Kidney tubule cell (primary cell): ENCODE measurements around the gene CCDC88B.
"Not testable (repeated sequence)": the region's sequence is repeated elsewhere in the genome, so short reads cannot be mapped to it uniquely, and the experiment has no call there.

ENCODE experiments used
- DNase-seq: peaks from one replicate; pipeline ENCODE4 v3.0.0-alpha.2; 2018; ENCODE audit warnings: low spot score

The CCDC88B gene

DNA sequence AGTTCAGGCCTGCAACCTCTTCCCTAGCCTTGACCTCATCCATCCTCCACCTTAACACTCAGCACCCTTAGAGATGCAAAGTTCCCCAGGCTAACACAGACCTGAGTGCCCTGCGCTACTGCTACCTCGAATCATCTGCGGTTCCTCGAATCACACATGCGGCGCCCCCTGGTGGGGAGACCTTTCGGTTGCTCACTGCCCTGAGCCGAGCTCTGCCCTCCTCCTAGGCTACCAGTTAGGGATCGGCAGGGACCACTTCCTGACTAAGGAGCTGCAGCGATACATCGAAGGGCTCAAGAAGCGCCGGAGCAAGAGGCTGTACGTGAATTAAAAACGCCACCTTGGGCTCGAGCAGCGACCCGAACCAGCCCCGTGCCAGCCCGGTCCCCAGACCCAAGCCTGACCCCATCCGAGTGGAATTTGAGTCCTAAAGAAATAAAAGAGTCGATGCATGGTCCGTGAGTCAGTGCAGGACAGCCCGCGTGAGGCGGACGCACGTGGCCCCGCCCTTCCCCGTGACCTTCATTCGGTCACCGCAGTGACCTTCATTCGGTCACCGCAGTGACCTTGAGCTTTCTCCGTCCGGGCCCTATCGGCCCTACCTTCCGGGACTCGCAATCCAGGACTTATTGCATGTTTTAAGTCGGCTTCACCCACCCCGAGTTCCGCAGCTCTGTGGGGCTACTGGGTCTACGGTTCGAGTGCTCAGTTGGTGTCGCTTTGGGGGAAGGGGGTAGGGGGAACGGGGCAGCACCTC is 35.5 kb upstream of the CCDC88B start:
- DNase-seq = peak; percentile 92

DNA sequence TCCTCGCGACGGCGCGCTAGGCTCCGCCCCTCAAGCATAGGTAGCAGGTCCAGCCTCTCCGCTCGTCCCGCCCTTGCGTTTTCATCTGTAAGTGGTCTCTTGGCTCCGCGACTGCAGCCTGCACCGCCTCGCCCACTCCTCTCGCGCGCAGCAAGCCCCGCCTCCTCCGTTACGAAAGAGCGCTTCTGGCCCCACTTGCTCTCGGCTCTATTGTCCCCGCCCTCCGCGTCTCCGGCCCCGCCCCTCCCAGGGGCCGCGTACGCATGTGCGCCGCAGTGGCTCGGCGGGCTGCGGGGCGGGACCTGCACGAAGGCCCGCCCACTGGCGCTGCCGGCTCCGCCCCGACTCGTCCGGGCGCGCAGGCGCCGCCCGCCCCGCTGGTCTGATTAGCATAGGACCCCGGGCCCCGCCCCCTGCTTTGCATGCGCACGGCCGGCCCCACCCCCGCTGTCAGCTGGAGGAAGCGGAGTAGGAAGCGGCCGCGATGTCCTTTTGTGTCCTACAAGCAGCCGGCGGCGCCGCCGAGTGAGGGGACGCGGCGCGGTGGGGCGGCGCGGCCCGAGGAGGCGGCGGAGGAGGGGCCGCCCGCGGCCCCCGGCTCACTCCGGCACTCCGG is 34.8 kb upstream of the CCDC88B start, which contains the start of gene ESRRA:
TSS of gene ESRRA (plus strand) at position 450 of the 616 bp plus-strand sequence. CDS start 1,656 bp downstream, outside the sequence.
- DNase-seq = peak; percentile 98

DNA sequence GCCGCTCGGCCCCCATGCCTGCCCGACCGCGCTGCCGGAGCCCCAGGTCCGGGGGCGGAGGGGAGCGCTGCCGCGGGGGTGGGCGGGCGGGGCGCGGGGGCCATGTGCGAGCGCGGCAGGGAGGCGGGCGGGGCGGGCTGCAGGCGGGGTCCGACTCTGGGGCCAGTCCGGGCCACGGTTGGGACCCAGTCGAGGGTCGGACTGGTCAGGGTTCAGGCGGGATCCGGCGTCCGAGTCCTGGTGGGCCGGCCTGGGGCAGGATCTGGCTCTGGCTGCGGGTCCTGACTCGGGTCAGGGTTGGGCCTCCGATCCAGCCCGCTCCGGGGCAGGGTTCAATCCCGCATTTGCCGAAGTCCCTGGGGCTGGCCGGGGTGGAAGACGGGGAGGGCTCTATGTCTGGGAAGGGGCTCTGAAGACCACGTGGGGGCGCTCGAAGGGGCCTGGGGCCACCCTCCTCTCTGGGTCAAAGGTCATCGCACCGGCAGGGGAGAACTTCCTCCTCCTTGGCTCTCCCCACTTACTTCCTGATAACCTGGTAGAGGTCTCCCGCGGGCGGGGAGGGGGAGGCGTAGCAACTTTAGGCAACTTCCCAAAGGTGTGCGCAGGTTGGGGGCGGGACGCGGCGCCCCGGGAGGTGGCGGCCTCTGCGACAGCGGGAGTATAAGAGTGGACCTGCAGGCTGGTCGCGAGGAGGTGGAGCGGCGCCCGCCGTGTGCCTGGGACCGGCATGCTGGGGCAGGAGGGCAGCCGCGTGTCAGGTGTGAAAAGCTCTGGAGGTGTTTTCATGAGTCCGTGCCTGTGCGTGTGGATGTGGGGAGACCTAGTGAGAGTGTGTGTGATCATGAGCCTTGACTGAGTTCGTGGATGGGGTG is 34.1 kb upstream of the CCDC88B start:
- peak; percentile 75 for DNase-seq

DNA sequence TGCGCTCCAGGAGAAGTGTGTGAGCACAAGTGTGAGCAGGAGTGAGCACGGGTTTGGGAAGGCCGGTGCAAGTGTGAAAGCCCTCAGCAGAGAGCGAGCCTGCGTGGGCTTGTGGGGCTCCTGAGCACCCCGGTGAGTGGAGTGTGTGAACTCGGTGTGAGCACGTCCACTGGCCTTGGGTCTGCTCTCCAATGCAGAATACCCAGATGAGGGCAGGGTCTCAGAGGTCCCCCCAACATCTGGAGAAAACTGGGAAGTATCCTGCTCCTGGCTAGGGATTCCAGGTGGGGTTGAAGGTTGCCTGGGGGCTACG is 33.5 kb upstream of the CCDC88B start:
- DNase-seq = no peak

DNA sequence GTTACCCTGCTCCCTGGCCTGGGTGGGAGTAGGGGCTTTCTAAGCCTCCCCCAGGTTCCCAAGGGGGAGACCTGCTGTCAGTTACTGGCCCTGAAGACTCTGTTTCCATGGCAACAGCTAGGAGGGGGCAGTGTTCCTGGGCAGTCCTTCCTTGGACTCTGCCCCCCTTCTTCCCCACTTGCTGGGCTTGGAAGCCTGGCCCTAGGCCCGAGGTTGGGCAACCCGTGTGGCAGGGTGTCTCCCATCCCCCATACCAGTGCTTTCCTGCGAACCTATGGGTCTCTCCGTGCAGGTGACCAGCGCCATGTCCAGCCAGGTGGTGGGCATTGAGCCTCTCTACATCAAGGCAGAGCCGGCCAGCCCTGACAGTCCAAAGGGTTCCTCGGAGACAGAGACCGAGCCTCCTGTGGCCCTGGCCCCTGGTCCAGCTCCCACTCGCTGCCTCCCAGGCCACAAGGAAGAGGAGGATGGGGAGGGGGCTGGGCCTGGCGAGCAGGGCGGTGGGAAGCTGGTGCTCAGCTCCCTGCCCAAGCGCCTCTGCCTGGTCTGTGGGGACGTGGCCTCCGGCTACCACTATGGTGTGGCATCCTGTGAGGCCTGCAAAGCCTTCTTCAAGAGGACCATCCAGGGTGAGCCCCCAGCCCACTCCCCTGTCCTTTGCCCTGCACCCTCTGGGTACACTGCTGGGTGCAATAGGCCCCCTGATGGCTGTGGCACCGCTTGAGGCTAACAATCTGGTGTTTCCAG is 33.0 kb upstream of the CCDC88B start:
- DNase-seq = peak; percentile 44

DNA sequence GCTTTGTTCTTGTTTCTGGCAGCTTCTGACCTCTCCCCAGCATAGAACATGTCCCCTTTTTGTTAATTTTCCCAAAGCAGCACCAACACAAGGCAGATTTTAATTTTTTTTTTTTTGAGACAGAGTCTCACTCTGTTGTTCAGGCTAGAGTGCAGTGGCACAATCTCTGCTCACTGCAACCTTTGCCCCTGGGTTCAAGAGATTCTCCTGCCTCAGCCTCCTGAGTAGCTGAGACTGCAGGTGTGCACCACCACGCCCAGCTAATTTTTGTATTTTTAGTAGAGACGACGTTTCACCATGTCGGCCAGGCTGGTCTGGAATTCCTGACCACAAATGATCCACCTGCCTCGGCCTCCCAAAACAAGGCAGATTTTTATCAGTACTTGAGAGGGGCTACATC is 32.2 kb upstream of the CCDC88B start:
- not testable (repeated sequence) for DNase-seq

DNA sequence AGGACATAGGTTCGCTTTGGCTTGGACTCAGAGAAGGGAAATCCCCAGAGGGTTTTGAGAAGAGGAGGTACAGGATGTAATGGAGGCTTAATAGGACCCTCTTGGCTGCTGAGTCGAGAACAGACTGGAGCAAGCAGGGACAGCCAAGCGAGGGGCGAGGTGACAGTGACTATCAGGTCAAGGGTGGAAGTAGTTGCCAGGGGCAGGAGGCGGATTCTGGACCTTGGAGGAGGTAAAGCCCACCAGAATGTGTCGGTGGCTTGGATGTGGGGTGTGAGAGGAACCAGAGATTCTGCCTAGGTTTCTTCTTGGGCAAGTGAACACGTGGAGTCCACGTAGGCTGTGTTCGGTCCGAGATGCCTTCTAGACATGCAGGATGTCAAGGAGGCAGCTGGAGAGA is 27.1 kb upstream of the CCDC88B start:
- DNase-seq = no peak

DNA sequence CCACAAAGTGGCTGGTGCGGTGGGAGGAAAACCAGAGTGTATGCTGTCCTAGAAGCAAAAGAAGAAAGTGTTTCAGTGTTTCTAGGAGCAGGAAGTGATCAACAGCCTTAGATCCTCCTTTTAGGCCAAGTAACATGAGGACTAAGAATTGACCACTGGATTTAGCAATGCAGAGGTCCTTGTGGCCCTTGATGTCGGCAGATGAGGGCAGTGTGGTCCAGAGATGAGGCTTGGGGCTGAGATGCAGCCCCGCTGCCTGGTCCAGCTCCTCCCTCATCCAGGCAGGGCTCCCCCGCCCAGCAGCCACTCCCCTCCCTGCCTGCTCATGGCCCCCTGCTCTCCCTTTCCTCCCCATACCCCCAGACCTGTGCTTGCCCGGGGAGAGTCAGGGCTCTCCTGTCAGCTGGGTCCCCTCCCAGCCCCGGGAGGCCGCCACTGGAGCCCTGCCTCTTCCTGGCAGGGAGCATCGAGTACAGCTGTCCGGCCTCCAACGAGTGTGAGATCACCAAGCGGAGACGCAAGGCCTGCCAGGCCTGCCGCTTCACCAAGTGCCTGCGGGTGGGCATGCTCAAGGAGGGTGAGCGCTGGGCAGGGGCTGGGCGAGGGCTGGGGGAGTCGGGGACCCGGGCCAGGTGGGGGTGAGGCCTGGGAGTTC is 26.4 kb upstream of the CCDC88B start:
- DNase-seq = no peak

DNA sequence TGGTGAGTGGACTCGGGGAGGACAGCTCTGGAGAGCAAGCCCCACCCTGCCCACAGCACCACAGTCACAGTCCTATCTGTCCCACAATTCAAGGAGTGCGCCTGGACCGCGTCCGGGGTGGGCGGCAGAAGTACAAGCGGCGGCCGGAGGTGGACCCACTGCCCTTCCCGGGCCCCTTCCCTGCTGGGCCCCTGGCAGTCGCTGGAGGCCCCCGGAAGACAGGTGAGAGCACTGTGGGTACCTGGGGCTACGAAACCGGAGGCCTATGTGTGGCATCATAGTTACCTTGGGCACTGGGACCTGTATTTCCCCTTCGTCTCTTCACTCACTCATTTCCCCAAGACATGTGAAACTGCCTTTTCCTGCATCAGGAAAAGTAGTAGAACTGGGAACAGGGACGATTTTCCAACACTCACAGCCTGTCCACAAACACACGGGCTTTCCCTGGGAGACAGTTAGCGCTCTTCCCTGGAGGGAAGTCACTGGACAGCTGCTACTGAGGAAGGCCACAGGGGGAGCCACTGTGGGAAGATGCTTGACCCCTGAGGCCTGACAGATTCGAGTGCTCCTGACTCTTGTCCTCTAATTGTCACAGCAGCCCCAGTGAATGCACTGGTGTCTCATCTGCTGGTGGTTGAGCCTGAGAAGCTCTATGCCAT is 25.7 kb upstream of the CCDC88B start:
- DNase-seq = no peak

DNA sequence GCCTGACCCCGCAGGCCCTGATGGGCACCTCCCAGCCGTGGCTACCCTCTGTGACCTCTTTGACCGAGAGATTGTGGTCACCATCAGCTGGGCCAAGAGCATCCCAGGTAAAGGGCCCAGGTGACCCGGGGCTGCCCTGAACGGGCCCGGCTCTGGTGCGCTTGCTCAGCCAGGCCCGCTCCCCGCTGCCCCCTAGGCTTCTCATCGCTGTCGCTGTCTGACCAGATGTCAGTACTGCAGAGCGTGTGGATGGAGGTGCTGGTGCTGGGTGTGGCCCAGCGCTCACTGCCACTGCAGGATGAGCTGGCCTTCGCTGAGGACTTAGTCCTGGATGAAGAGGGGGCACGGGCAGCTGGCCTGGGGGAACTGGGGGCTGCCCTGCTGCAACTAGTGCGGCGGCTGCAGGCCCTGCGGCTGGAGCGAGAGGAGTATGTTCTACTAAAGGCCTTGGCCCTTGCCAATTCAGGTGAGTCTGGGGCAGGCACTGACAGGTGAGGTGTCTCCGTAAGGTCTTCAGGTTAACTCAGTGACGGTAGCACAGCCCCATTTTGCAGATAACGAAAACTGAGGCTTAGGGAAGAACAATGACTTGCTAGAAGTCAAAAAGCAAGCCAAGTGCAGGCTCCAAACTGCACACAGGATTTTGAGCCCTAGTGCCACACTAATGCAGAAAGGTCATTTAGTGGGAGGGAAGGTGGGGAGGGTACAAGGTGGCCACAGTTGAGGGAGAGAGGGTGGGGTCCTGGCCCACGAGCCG is 25.0 kb upstream of the CCDC88B start:
- no peak for DNase-seq

DNA sequence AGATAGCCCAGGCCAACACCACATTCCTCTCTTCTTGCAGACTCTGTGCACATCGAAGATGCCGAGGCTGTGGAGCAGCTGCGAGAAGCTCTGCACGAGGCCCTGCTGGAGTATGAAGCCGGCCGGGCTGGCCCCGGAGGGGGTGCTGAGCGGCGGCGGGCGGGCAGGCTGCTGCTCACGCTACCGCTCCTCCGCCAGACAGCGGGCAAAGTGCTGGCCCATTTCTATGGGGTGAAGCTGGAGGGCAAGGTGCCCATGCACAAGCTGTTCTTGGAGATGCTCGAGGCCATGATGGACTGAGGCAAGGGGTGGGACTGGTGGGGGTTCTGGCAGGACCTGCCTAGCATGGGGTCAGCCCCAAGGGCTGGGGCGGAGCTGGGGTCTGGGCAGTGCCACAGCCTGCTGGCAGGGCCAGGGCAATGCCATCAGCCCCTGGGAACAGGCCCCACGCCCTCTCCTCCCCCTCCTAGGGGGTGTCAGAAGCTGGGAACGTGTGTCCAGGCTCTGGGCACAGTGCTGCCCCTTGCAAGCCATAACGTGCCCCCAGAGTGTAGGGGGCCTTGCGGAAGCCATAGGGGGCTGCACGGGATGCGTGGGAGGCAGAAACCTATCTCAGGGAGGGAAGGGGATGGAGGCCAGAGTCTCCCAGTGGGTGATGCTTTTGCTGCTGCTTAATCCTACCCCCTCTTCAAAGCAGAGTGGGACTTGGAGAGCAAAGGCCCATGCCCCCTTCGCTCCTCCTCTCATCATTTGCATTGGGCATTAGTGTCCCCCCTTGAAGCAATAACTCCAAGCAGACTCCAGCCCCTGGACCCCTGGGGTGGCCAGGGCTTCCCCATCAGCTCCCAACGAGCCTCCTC is 24.1 kb upstream of the CCDC88B start:
- not testable (repeated sequence) for DNase-seq

DNA sequence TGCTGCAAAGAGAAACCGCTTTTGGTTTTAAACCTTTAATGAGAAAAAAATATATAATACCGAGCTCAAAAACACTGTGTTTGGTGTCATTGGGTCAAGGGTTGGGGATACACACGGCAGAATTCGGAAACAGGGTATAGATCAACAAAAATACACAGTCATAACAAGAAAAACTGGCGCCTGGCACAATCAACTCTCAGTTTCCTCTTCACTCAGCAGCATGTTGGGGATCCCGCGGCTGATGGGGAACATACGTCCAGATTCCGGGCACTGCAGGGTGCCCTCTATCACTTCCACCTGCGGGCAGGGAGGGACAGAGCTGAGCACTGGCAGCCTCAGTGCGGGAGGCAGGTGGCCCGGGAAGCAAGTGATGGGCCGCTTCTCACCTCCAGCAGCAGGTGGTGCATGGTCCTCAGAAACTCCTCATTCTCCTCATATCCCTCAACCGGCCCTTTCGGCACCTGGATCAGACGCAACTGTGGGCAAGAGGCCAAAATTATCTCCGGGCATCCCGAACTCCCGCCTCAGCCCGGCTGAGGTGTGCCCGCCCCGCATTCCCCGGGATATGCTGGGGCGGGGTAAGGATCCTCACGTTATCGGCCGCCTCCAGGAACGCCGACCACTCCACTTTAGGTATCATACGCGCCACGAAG is 23.2 kb upstream of the CCDC88B start:
- DNase-seq = peak; percentile 66

DNA sequence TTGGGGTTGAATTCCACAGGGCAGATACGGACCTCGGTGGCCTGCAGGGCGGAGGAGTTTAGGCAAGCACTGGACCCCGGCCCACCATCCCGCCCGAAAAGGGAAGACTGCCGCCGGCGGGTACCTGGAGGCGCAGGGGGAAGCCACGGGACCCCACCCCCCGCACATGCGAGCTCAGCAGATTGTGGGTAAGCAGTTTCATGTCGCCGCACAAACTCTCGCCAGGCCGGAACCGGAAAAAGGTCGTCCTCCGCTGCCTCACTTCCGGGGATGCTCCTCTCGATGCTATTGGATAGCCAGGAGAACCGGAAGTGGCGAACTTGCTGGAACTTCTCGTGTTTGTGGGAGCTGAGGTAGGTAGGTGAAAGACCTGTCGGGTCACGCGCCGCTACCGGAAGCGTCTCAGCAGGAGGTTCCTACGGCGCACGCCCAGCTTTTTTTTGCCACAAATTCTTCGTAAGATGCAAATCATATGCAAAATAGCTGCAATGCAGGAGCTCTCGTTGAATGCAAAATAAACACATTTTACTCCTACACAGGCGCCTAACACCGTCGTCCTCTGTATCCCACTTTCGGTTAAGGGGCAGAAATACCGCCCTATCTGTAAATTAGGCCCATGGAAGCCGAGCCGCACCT is 22.6 kb upstream of the CCDC88B start, which contains the start of gene TRMT112:
TSS of gene TRMT112 (minus strand) at position 235 of the 636 bp plus-strand sequence. CDS start at position 202, 33 bp downstream.
- peak; percentile 100 for DNase-seq

DNA sequence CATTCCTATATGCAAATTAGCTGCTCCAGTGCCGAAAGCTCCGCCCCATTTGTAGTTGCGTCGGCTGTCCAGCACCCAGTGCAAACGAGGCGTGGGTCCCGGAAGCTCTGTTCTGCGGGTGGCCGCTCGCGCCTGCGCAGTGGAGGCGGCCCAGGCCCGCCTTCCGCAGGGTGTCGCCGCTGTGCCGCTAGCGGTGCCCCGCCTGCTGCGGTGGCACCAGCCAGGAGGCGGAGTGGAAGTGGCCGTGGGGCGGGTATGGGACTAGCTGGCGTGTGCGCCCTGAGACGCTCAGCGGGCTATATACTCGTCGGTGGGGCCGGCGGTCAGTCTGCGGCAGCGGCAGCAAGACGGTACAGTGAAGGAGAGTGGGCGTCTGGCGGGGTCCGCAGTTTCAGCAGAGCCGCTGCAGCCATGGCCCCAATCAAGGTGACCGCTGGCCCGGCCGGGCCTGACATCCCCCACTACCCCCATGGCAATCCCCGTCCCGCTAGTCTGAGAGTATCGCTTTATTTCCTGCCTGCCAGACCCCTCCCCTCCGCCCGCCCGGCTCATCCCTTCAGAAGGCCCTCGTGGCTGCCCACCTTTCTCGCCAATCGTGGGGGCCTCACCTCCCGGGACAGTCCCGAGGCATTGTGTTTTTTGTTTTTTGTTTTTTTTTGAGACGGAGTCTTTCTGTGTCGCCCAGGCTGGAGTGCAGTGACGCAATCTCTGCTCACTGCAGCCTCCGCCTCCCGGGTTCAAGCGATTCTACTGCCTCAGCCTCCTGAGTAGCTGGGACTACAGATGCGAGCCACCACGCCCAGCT is 21.8 kb upstream of the CCDC88B start, which contains the start of gene PRDX5:
TSS of gene PRDX5 (plus strand) at position 161 of the 805 bp plus-strand sequence. CDS start at position 256, 95 bp downstream.
- DNase-seq = peak; percentile 98

DNA sequence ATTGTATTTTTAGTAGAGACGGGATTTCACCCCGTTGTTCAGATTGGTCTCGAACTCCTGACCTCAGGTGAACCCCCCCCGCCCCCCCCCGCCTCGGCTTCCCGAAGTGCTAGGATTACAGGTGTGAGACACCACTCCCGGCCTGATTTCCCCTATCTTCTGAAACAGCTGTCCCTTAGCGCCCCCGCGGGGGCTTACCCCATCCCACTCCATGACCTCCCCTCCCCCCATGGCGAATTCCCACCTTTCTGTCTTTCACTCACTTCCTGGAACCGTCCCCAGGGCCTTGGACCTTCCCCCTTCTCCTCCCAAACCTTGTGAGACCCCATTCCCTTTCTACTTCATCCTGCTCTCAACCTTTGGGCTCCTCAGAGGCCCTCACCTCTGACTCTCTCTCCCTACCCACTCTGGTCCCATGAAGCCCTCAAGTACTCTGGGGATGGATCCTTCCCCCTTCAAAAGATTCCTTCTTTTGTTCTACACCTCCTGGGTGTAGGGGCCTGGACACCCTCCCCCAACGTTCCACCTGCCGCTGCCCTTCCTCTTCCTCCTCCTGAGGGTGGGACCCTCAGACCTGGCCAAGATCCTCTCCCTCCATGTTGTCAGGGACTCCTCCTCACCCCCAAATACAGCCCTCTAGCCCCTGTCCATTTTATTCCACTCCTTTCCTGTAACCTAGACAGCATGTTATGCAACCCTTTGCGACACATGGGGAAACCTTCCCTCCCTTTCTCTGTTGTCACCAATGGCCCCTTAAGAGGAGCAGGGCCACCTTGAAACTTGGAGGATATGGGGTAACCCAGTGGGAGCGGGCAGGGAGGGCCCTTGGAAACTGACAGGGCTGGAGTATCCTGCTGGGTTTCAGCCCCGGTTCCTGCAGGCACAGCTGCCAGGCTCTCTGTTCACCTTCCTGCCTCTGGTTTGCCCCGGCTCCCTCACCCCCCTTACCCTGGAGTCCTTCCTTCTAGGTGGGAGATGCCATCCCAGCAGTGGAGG is 20.9 kb upstream of the CCDC88B start:
- no peak for DNase-seq

DNA sequence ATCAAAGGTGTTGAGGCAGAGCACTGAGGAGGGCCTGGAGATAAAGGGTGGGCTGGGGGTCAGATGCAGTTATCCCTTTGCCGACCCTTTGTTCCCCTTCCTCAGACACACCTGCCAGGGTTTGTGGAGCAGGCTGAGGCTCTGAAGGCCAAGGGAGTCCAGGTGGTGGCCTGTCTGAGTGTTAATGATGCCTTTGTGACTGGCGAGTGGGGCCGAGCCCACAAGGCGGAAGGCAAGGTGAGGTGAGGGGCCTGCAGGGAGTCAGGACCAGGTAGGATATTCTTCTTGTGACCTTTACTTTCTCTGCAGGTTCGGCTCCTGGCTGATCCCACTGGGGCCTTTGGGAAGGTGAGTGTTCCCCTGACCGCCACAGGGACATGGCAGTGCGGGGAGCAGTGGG is 19.4 kb upstream of the CCDC88B start:
- DNase-seq = no peak
